MM.1S (cell line): ENCODE results near the gene EDC3.

Experiments used
- DNase-seq: peaks from one replicate; pipeline ENCODE4 v3.0.0-alpha.2; 2015
- H2AFZ ChIP-seq: fragments of 300-600 bp; sonication (generic); 2 replicates; pipeline ENCODE4 v1.6.0; 2016; ENCODE audit warnings: antibody characterized with exemption, low read length
- H3F3A ChIP-seq: fragments of 300-600 bp; sonication (generic); 2 replicates; pipeline ENCODE4 v1.6.1; 2016; ENCODE audit warnings: mild to moderate bottlenecking, antibody characterized with exemption, low read length, moderate library complexity, mixed read lengths; ENCODE audit not compliant: insufficient read depth
- H3K27ac ChIP-seq: fragments of 300-600 bp; sonication (generic); 2 replicates; pipeline ENCODE4 v1.5.1; 2016; ENCODE audit warnings: mild to moderate bottlenecking, low read length
- H3K27me3 ChIP-seq: fragments of 300-600 bp; sonication (generic); replicated peaks from 2 replicates; pipeline ENCODE4 v1.6.0; 2016; ENCODE audit warnings: low read length; ENCODE audit not compliant: insufficient read depth
- H3K36me3 ChIP-seq: fragments of 300-600 bp; sonication (generic); replicated peaks from 2 replicates; pipeline ENCODE4 v1.6.1; 2016; ENCODE audit warnings: mild to moderate bottlenecking, low read length, mixed read lengths; ENCODE audit not compliant: insufficient read depth
- H3K4me1 ChIP-seq: fragments of 300-600 bp; sonication (generic); 2 replicates; pipeline ENCODE4 v1.6.1; 2016; ENCODE audit warnings: low read length, mixed read lengths
- H3K4me2 ChIP-seq: fragments of 300-600 bp; sonication (generic); 2 replicates; pipeline ENCODE4 v1.6.0; 2016; ENCODE audit warnings: low read depth, low read length
- H3K4me3 ChIP-seq: fragments of 300-600 bp; sonication (generic); 2 replicates; pipeline ENCODE4 v1.5.1; 2016; ENCODE audit warnings: low read length, mixed read lengths
- H3K79me2 ChIP-seq: fragments of 300-600 bp; sonication (generic); 2 replicates; pipeline ENCODE4 v1.6.1; 2016; ENCODE audit warnings: mixed run types, low read length, mixed read lengths
- H3K9ac ChIP-seq: fragments of 300-600 bp; sonication (generic); 2 replicates; pipeline ENCODE4 v1.6.1; 2016; ENCODE audit warnings: low read length, mixed read lengths
- H3K9me2 ChIP-seq: fragments of 300-600 bp; sonication (generic); replicated peaks from 2 replicates; pipeline ENCODE4 v1.6.1; 2016; ENCODE audit warnings: mild to moderate bottlenecking, low read length, mixed read lengths; ENCODE audit not compliant: insufficient read depth
- H3K9me3 ChIP-seq: fragments of 300-600 bp; sonication (generic); replicated peaks from 2 replicates; pipeline ENCODE4 v1.6.1; 2016; ENCODE audit warnings: mild to moderate bottlenecking, low read length, mixed read lengths; ENCODE audit not compliant: insufficient read depth
- H4K20me1 ChIP-seq: fragments of 300-600 bp; sonication (generic); 2 replicates; pipeline ENCODE4 v1.6.1; 2016; ENCODE audit warnings: mild to moderate bottlenecking, low read length, moderate library complexity, mixed read lengths; ENCODE audit not compliant: insufficient read depth
- CTCF ChIP-seq: fragments of 300-600 bp; sonication (generic); IDR thresholded peaks from 2 replicates; pipeline ENCODE4 v1.5.1; 2016; ENCODE audit warnings: antibody characterized with exemption, low read length, mixed read lengths
- EZH2 ChIP-seq: fragments of 300-600 bp; sonication (generic); optimal IDR thresholded peaks from 2 replicates; pipeline ENCODE3; 2017; ENCODE audit warnings: low read depth, mild to moderate bottlenecking, antibody characterized with exemption, low read length, mixed read lengths
- EZH2phosphoT487 ChIP-seq: fragments of 300-600 bp; sonication (generic); IDR thresholded peaks from 2 replicates; pipeline ENCODE4 v1.6.1; 2018; ENCODE audit warnings: antibody characterized with exemption, low read length

The EDC3 gene

GRCh38 chr15:74618841-74619596 lies 76.8 kb downstream of the EDC3 start:
- Histone ChIP-seq H3K9me2 (no peaks in the 10 kb centered on the region), H3K4me2 (no peak overlapping the region), H3K27me3 (no peaks in the 10 kb centered on the region), H3K9me3 (no peaks in the 10 kb centered on the region), H3K27ac (no peak overlapping the region), H2AFZ (no peak overlapping the region), H3K36me3 (peaks cover 15% of the 10 kb centered on the region; the same call in 1 of the 2 replicates), H3K4me1 (peaks cover 39% of the 10 kb centered on the region), H3K9ac (no peak overlapping the region), H4K20me1 (peaks cover 18% of the 10 kb centered on the region; the same call in 1 of the 2 replicates), H3F3A (peaks cover 29% of the 10 kb centered on the region), H3K4me3 (no peak overlapping the region), H3K79me2 (peaks cover 91% of the 10 kb centered on the region)
- TF ChIP-seq EZH2 (no peak), EZH2phosphoT487 (no peak), CTCF (no peak)
- DNase-seq: no peak

- Histone ChIP-seq H3K9ac (peak overlapping the region; percentile 99), H3K4me2 (peak overlapping the region; percentile 92), H3F3A (peaks cover 26% of the 10 kb centered on the region), H2AFZ (no peak overlapping the region), H4K20me1 (peaks cover 18% of the 10 kb centered on the region; the same call in 1 of the 2 replicates), H3K36me3 (0 out of 2 replicates have a peak, but pooled peaks cover 2% of the 10 kb centered on the region), H3K27ac (peak overlapping the region; percentile 95), H3K4me1 (peaks cover 25% of the 10 kb centered on the region), H3K79me2 (peaks cover 71% of the 10 kb centered on the region), H3K27me3 (no peaks in the 10 kb centered on the region), H3K4me3 (peak overlapping the region; percentile 99), H3K9me3 (no peaks in the 10 kb centered on the region), H3K9me2 (no peaks in the 10 kb centered on the region)
- DNase-seq: no peak
- TF ChIP-seq CTCF (no peak), EZH2 (no peak), EZH2phosphoT487 (no peak)
Observed at GRCh38 chr15:74616996-74617395, 78.8 kb downstream of the EDC3 start.

- H3K27me3 ChIP-seq: no peaks in the 10 kb centered on the region
- H4K20me1 ChIP-seq: peaks cover 18% of the 10 kb centered on the region; the same call in 1 of the 2 replicates
- H3K9ac ChIP-seq: peak overlapping the region; percentile 99
- peaks cover 24% of the 10 kb centered on the region for H3K4me1 ChIP-seq
- peak overlapping the region; percentile 95 for H3K27ac ChIP-seq
- peak; percentile 69 for DNase-seq
- H3K36me3 ChIP-seq: 0 out of 2 replicates have a peak, but pooled peaks cover 2% of the 10 kb centered on the region
- H3K9me2 ChIP-seq: no peaks in the 10 kb centered on the region
- H3K4me2 ChIP-seq: peak overlapping the region; percentile 92
- peak overlapping the region; percentile 99 for H3K4me3 ChIP-seq
- peaks cover 65% of the 10 kb centered on the region for H3K79me2 ChIP-seq
- TF ChIP-seq EZH2 (no peak), EZH2phosphoT487 (no peak), CTCF (no peak)
- peak overlapping the region; percentile 43; the same call in 1 of the 2 replicates for H2AFZ ChIP-seq
- H3K9me3 ChIP-seq: no peaks in the 10 kb centered on the region
- H3F3A ChIP-seq: peaks cover 26% of the 10 kb centered on the region
Observed at GRCh38 chr15:74616366-74616939, 79.4 kb downstream of the EDC3 start.
